NCI-H526 treated with DMSO at 0.1 percent for 48 hours (cell line): ENCODE data around the gene SMU1.
"Not testable (repeated sequence)": the region's sequence is repeated elsewhere in the genome, so short reads cannot be mapped to it uniquely, and the experiment has no call there.

Experiments used
- DNase-seq: peaks from one replicate; lab custom pipeline; 2025; lab: John Stamatoyannopoulos, UW

SMU1 gene

DNA sequence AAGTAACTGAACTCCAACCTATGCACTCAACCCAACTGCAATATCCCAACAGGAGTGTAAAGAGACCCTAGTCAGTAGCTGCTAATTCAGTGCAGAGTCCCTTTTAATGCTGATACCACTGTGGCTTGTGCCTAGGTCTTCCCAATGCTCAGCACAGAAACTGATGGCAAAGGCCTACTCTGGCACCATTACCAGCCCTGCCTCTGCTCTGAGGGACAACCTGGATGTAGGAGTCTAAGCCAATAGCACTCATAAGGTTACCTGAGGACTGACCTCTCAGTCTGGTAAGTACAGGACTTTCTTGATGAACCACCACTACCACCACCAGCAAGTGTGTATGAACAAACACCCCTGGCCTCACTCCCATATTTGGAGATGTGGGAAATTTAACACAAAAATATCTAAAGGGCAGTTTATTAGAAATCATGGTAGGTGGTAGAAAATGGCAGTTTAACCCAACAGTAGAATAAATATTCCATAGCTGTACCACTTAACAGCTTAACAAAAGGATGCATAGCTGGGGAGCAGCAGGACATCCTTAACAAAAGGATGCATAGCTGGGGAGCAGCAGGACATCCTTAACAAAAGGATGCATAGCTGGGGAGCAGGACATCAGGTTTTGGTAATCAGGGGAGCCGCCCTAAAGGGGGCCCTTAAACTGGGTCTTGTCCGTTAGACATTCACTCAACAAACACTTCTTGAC lies 62.4 kb downstream of the SMU1 start:
- DNase-seq: no peak

DNA sequence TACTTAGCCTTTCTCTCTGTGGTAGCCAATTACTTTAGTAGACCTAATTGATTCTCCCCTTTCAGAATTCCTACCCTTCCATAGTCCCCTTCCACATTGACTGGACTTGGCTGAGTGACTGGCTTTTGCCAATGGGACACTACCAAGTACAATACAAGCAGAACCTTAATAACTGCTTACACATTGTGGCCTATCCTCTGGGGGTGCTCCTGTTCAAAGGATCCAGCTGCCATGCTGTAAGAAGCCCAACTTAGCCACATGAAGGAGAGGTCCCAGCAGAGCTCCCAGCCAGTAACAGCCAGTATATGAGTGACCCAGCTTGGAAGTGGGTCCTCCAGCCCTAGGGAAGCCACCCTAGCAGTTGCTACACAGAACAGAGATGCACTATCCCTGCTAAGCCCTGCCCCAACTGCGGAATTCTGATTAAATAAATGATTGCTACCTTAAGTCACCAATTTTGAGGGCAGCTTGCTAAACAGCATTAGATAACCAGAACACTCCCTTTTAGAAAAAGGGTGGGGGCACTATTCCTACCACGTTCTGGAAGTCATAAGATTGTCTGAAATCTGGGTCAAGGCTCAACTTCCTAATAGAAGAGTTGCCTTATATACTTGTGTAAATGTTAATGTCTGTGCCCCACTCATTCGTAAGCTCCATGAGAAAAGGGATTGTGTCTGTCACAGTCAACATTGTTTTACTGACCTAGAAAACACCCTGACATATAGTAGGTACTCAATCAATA lies 64.0 kb downstream of the SMU1 start:
- no peak for DNase-seq

- no peak for DNase-seq
These were observed 64.6 kb downstream of the SMU1 start for GRCh38 chr9:33011831-33012230.

- no peak for DNase-seq
These were observed 68.7 kb downstream of the SMU1 start for GRCh38 chr9:33007755-33008154.

- not testable (repeated sequence) for DNase-seq
These were observed 71.1 kb downstream of the SMU1 start for GRCh38 chr9:33005335-33005734.

- DNase-seq: not testable (repeated sequence)
These were observed 75.8 kb downstream of the SMU1 start for GRCh38 chr9:33000682-33001055.

DNA sequence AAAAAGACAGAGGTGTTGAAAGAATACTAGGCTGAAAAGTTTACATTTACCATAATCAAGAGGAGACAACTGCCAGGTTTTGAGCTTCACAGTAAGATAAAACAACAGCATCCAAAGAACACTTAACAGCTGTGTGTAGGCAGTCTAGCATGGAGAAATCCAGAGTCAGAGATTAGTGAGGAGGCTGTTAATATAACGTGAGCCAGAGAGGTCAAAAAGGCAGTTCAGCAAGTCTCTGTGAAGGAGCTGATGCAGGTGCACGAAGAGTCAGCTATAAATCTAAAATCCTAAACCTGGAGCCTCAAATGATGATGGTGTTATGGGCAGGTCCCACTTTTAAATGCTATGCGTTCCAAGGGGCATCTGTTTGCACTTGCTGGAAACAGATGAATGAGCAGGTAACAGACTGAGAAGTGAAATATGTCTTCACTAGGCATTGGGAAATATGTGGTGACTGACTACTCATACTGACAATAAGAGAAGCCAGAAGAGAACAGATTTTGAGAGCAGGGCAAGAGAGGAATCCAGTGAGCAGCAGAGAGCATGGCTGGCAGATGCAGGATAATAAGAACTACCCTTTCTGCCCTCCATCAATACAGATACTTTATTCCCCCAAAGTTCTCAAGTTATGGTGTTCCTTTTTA lies 83.8 kb downstream of the SMU1 start:
- no peak for DNase-seq

GRCh38 chr9:32991897-32992594 lies 84.4 kb downstream of the SMU1 start:
- DNase-seq: no peak
